Measurements from ENCODE around the gene FAM222A.

The FAM222A gene

GRCh38 chr12:109675411-109675810 lies 38.2 kb upstream of the FAM222A start:
- Histone ChIP-seq H3K9me2 (replicated peaks; ENCODE audit: control insufficient read depth, low read length) (no peaks in the 10 kb centered on the region), H3K9me3 (ENCODE audit: control insufficient read depth, insufficient read depth, low read length) (peaks cover 12% of the 10 kb centered on the region), H3K36me3 (ENCODE audit: control insufficient read depth, low read length) (no peaks in the 10 kb centered on the region), H4K20me1 (ENCODE audit: control insufficient read depth, insufficient read depth, low read depth, low read length) (no peaks in the 10 kb centered on the region), H3K27me3 (ENCODE audit: control insufficient read depth, low read length) (peaks cover 30% of the 10 kb centered on the region), H3K4me1 (ENCODE audit: control insufficient read depth, low read length) (no peaks in the 10 kb centered on the region), H3K4me3 (ENCODE audit: low read length) (no peak overlapping the region), H3K4me2 (ENCODE audit: low read length) (no peak overlapping the region), H3K27ac (ENCODE audit: low read depth, low read length) (no peak overlapping the region), H3K79me2 (ENCODE audit: control insufficient read depth, low read length) (no peaks in the 10 kb centered on the region), H3F3A (ENCODE audit: control insufficient read depth, insufficient read depth) (no peaks in the 10 kb centered on the region)
- TF ChIP-seq CTCF (IDR thresholded peaks at IDR 0.05; ENCODE audit: low read depth, low read length, poor library complexity, severe bottlenecking) (no peak), EZH2phosphoT487 (IDR thresholded peaks at IDR 0.05; ENCODE audit: borderline replicate concordance, low read length) (no peak)

GRCh38 chr12:109677279-109677691 lies 36.3 kb upstream of the FAM222A start:
- Histone ChIP-seq H3K4me1 (ENCODE audit: control insufficient read depth, low read length) (no peaks in the 10 kb centered on the region), H3K9me2 (replicated peaks; ENCODE audit: control insufficient read depth, low read length) (no peaks in the 10 kb centered on the region), H3K9me3 (ENCODE audit: control insufficient read depth, insufficient read depth, low read length) (peaks cover 10% of the 10 kb centered on the region; the same call in 1 of the 2 replicates), H3F3A (ENCODE audit: control insufficient read depth, insufficient read depth) (no peaks in the 10 kb centered on the region), H3K27ac (ENCODE audit: low read depth, low read length) (no peak overlapping the region), H3K4me3 (ENCODE audit: low read length) (no peak overlapping the region), H3K79me2 (ENCODE audit: control insufficient read depth, low read length) (no peaks in the 10 kb centered on the region), H3K27me3 (ENCODE audit: control insufficient read depth, low read length) (peaks cover 30% of the 10 kb centered on the region), H3K4me2 (ENCODE audit: low read length) (no peak overlapping the region), H4K20me1 (ENCODE audit: control insufficient read depth, insufficient read depth, low read depth, low read length) (no peaks in the 10 kb centered on the region), H3K36me3 (ENCODE audit: control insufficient read depth, low read length) (no peaks in the 10 kb centered on the region)
- TF ChIP-seq EZH2phosphoT487 (IDR thresholded peaks at IDR 0.05; ENCODE audit: borderline replicate concordance, low read length) (no peak), CTCF (IDR thresholded peaks at IDR 0.05; ENCODE audit: low read depth, low read length, poor library complexity, severe bottlenecking) (no peak)

- H3F3A ChIP-seq (ENCODE audit: control insufficient read depth, insufficient read depth), result no peaks in the 10 kb centered on the region
- no peak overlapping the region for H3K4me2 ChIP-seq (ENCODE audit: low read length)
- H3K27ac ChIP-seq (ENCODE audit: low read depth, low read length), result no peak overlapping the region
- H3K9me2 ChIP-seq (replicated peaks; ENCODE audit: control insufficient read depth, low read length), result no peaks in the 10 kb centered on the region
- no peaks in the 10 kb centered on the region for H3K9me3 ChIP-seq (ENCODE audit: control insufficient read depth, insufficient read depth, low read length)
- TF ChIP-seq CTCF (IDR thresholded peaks at IDR 0.05; ENCODE audit: low read depth, low read length, poor library complexity, severe bottlenecking) (no peak), EZH2phosphoT487 (IDR thresholded peaks at IDR 0.05; ENCODE audit: borderline replicate concordance, low read length) (no peak)
- no peaks in the 10 kb centered on the region for H4K20me1 ChIP-seq (ENCODE audit: control insufficient read depth, insufficient read depth, low read depth, low read length)
- H3K36me3 ChIP-seq (ENCODE audit: control insufficient read depth, low read length), result no peaks in the 10 kb centered on the region
- H3K4me1 ChIP-seq (ENCODE audit: control insufficient read depth, low read length), result no peaks in the 10 kb centered on the region
- H3K4me3 ChIP-seq (ENCODE audit: low read length), result no peak overlapping the region
- H3K79me2 ChIP-seq (ENCODE audit: control insufficient read depth, low read length), result no peaks in the 10 kb centered on the region
- peaks cover 30% of the 10 kb centered on the region for H3K27me3 ChIP-seq (ENCODE audit: control insufficient read depth, low read length)
These were observed 34.9 kb upstream of the FAM222A start for GRCh38 chr12:109678719-109679118.
